ENCODE results near the gene RRN3. TPM values are rescaled to one million over a fixed set of nuclear protein-coding genes. Genes with fewer than 3 reads are reported as not detected.

The RRN3 gene
- total and polyA plus RNA-seq, 2 donors (not counting 3 experiments of a cell fraction or from before 2014, with no cell fraction given): 15.1 to 26.5 TPM

DNA sequence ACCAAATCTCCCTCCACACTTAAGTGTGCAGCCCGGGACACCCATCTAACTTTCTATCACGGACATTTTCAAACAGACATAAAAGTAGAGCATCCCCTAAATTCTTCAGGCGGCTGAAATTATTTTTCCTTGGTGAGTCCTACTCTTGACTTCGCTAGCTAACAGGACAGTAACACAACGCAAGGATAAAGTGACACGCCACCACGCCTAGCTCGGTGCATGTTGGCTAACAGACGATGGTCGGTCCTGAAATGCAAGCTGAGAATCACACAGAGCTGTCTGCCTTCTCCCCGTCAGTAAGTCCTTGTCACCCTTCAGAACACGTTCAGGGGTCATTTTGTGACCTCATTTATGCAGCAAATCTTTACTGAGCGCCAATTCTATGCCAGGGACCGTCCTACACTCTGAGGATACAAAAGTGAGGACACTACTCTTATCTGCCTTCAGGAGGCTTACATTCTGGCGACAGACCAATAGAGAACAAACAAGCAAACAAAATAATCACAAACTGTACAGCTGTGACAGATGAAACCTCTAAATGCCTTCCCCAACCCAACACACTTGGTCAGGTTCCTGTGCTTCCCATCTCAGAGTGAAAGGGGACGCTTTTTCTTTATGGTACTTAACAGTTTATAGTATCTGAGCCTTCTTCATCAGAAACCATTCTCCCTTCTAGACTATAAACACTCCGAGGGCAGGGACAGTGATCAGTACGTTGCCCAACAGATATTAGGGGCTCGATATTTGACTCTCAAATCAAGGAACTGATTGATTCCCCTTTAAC lies 39.5 kb downstream of the RRN3 start:
- ChIA-PET POLR2A (no interaction called here), CTCF (interaction anchor here (1.5 kb wide), 1 partner anchor 21 kb away, joined by 3 read pairs; no protein-coding TSS in a partner anchor)
- no TSS peak for BruUV-seq (replicated peaks)
- peak overlapping the region; percentile 89 for H3K4me2 ChIP-seq (ENCODE audit: insufficient read depth, low read length)
- H3K9me3 ChIP-seq (replicated peaks; ENCODE audit: control insufficient read depth, insufficient read depth, low read length): no peaks in the 10 kb centered on the region
- no peaks in the 10 kb centered on the region for H4K20me1 ChIP-seq (replicated peaks; ENCODE audit: control insufficient read depth, extremely low read depth, insufficient read depth, low read length)
- TF ChIP-seq EZH2 (IDR thresholded peaks at IDR 0.05; ENCODE audit: borderline replicate concordance, low read depth, low read length, severe bottlenecking) (no peak), FOS (IDR thresholded peaks at IDR 0.05; ENCODE audit: borderline replicate concordance, insufficient read depth, low read length) (no peak), POLR2A (IDR thresholded peaks at IDR 0.05; ENCODE audit: low read depth, low read length) (no peak), POLR2AphosphoS5 (IDR thresholded peaks at IDR 0.05; ENCODE audit: insufficient read depth, low read depth, low read length) (no peak), GATA2 (IDR thresholded peaks at IDR 0.05; ENCODE audit: insufficient read depth, insufficient read length, low read depth, low read length) (no peak), MYC (IDR thresholded peaks at IDR 0.05; ENCODE audit: low read depth, low read length) (no peak), MAX (IDR thresholded peaks at IDR 0.05; ENCODE audit: insufficient read depth, insufficient read length) (no peak), JUN (IDR thresholded peaks at IDR 0.05; ENCODE audit: borderline replicate concordance, insufficient read depth, insufficient read length, low read depth) (no peak), CTCF (IDR thresholded peaks at IDR 0.05; ENCODE audit: extremely low read depth in 1 of 2, insufficient read depth in 1 of 2, low read depth in 1 of 2, low read length in 2 of 2) (no peak)
- peaks cover 40% of the 10 kb centered on the region for H3K79me2 ChIP-seq (ENCODE audit: control insufficient read depth, insufficient read depth, low read length)
- peaks cover 18% of the 10 kb centered on the region for H3K4me1 ChIP-seq (ENCODE audit: control insufficient read depth, extremely low read depth, insufficient read depth, low read length)
- peaks cover 6% of the 10 kb centered on the region in 2 experiments for H3K36me3 ChIP-seq (ENCODE audit: control insufficient read depth in 2 of 2, extremely low read depth in 1 of 2, insufficient read depth in 2 of 2, low read length in 2 of 2)
- DNase-seq (ENCODE audit: low read depth, low spot score) (no peak), FAIRE-seq (no peak)
- peak overlapping the region; percentile 75 for H2AFZ ChIP-seq (ENCODE audit: low read depth, low read length)
- peak overlapping the region; percentile 69 for H3K9ac ChIP-seq (replicated peaks; ENCODE audit: extremely low read depth, insufficient read depth, low read length)
- intact Hi-C loops (cut with micrococcal nuclease): loop anchor here (10.0 kb wide), 1 partner anchor 80 kb away; the partner anchor contains the start of gene PDXDC1
- peak overlapping the region; percentile 78 to 93 (median 87) for H3K4me3 ChIP-seq (replicated peaks in 1 of 3; ENCODE audit: insufficient read depth in 1 of 3, low read depth in 1 of 3, low read length in 3 of 3)
- dilution Hi-C loops (cut with MboI; ENCODE audit: extremely low pct_ligation_motif_present, low sequenced_read_pairs): no loop called here
- H3K27ac ChIP-seq (ENCODE audit: insufficient read depth, low read depth, low read length): no peak overlapping the region
- H3K27me3 ChIP-seq (ENCODE audit: control insufficient read depth in 2 of 2, insufficient read depth in 2 of 2, low read length in 2 of 2): no peaks in the 10 kb centered on the region
- H3K9me1 ChIP-seq (replicated peaks; ENCODE audit: control insufficient read depth, extremely low read depth, insufficient read depth, low read length): no peaks in the 10 kb centered on the region
